ENCODE results near the gene KRTAP5-6. TPM values are rescaled to one million over a fixed set of nuclear protein-coding genes. Genes with fewer than 3 reads are reported as not detected.

Gene KRTAP5-6
- total RNA-seq, 1 donor from 2014 or later = not detected

- DNase-seq = no peak
These were observed 5.5 kb downstream of the KRTAP5-6 start for GRCh38 chr11:1702506-1702905.

DNA sequence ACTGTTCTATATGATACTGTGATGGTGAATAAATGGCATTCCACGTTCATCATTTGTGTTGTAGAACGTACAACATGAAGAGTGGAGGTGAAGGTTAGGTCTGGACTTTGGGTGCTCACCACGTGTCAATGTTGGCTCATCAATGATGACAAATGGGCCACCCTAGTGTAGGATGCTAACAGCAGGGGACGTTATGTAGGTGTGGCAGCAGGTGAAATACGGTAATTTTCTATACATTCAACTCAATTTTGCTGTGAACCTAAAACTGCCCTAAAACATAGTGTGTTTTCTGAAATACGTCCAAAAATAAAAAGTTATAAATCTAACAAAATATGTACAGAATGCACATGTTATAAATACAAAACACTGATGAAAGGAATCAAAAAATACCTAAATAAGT lies 6.2 kb downstream of the KRTAP5-6 start:
- DNase-seq = no peak

- no peak for DNase-seq
These were observed 8.4 kb downstream of the KRTAP5-6 start for GRCh38 chr11:1705126-1706052.

DNA sequence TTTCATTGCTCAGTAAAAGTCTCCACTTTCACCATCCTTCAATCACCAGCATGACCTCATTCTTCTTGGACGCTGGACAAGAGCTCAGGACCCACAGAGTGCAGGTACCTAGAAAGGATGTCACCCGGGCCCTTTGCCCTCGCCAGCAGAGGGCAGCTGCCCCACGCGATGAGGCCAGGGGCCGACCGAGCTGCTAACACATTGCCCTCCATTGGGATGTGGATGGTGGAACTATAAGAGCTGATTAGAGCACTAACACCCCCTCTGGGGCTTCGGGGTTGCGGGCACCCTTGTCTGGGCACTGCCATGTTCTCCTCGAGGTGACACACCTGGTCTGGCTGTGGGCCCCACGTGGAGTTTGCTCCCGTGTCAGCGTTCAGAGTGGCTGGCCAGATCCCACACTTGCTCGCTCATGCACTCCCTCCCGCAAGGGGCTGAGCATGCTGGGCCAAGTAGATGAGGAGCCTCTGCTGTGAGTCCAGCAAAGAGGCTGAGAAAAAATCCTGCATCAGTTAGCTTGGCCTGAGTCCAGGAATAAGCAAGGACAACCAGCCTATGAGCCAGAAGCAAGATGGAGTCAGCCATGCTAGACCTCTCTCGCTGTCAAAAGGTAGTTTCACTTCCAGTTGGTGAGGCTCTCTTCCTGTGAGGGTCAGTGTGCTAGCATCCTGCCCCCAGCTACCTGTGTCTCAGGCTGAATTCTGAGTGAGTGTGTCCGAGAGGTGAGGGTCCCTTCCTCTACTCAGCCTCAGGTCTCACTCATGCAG lies 9.8 kb downstream of the KRTAP5-6 start:
- DNase-seq = no peak

DNA sequence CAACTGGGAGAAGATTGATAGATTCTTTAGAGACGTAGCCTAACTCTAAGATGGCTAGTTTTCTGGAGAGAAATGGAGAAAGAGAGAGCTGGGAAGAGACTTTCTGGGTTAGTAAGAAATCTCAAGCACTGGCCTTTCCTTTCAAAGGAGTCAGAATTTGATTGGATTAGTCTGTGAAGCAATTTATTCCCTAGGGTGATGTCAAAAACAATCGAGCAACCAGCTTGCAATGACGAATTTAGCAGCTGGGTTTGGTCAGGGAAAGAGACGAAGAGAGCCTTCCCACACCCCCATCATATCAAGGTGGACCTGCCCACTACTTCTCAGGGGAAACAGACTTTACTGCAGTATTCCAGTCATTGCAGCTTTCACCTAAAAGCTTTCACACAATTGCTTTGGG lies 10.8 kb downstream of the KRTAP5-6 start:
- no peak for DNase-seq

DNA sequence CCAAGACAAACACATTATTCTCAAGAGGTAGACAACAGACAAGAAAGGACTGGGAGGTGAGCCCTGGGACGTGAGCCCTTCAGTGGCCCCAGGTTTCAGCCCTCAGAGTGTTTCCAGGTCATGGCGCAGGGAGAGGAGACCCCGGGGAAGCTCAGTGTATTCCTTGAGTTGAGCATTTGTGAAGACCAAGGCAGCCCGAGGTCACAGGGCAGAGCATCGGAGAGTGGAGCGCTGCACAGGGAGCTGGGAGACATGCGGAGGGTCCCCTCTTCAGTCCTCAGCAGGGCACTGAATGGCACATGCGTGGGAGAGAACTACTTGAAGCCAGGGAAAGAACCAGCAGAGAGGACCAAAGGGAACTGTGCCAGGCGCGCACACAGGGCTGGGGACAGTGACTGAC lies 11.7 kb downstream of the KRTAP5-6 start:
- no peak for DNase-seq

DNA sequence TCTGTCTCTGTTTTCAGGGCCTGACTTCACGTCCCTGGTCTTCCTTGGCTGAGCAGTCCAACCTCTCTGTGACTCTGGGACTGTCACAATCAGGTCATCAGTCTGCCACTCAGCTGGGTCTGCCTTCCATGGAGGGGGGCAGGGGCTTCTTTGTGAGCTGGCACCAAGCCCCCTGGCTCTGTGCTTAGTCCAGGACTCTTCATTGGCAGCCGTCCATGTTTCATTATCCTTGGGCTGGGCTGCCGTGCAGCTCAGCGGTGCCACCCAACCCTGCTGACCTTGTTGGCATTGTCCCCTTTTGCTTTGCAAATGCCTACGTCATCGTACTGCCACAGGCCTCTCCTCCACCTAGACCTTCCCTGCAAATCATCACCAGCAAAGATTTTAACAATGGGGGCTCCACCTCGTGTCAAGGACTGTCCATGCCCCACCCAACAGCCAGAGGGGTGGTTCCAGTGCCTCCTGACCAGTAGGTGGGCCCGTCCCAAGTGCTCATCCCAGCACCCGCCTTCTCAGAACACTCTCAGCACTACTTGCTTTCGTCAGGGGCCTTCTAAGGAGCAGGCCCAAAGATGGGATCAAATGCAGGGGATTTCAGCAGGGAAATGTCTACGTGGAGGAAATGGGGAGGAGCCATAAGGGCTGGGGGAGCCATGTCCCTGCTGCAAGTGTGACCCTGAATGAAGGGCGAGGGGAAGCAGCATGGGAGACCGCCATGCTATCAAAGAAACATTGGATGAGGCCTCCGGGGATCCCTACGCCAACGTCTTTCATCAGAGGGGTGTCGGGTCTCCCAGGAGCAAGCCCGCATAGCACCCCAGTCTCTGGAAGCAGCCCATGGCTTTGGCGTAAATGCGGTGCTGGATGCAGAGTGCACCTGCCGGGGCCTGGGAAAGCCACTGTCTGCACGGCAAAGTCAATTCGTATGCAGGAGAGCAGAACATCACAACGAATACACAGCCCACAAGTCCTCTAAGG lies 18.2 kb downstream of the KRTAP5-6 start:
- DNase-seq = no peak

DNA sequence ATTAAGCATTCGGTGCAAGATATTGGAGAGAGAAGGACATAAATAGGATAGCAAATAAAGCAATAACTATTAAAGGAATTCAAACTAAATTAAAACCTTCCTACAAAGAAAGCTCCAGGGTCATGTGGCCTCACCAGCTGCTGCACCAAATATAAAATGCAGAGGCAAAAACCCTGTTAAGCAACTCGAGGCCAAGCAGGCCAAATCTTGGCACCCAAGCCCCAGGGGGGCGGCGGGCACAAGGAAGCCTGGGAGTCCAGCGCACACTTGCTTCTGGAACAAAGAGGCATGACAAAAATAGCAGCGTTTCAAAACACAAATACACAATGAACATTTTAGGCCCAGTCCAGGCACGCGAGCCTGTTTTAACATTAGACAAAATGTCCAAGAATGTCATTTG lies 20.8 kb downstream of the KRTAP5-6 start:
- DNase-seq = no peak

- DNase-seq = no peak
These were observed 21.3 kb downstream of the KRTAP5-6 start for GRCh38 chr11:1718326-1718725.

GRCh38 chr11:1719781-1720180 lies 22.8 kb downstream of the KRTAP5-6 start:
- DNase-seq = no peak

DNA sequence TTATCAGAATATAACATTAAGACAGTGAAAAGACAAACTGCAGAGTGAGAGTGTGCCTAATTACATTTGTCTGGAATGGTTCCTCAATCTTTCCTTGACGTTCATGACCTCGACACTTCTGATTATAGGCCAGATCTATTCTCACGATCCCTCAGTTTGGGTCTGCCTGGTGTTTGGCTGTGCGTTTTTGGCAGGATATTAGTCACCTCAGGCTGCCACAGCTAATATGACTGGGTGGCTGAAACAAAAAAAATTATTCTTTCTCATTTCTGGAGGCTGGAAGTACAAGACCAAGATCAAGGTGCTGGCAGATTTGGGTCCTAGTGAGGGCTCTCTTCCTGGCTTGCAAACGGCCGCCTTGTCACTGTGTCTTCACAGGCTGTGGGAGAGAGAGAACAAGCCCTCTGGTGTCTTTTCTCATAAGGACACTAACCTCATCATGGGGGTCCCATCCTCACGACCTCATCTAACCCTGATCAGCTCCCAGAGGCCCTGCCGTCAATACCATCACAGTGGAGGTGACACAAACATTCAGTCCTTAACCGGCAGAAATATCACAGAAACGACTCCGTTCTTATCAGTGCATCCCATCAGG lies 30.2 kb downstream of the KRTAP5-6 start:
- no peak for DNase-seq

DNA sequence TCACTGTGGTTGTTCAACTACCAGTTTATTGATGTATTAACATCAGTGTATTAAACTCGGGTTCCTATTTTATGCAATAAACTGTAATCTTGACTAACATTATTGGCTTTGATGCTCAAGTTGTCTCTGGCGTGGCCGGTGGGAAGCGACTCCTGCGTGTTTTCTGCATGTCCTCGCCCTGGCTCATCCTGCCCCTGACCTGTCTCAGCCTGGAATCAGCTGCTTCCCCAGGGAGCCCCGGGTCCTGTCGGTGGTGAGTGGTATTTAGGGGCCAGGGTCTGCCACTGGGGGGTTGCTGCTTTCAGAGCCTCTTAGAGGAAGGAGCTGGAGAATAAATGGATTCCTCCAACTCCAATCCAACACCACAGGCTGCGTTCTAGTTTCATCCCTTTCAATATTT lies 30.9 kb downstream of the KRTAP5-6 start:
- no peak for DNase-seq

- no peak for DNase-seq
These were observed 31.3 kb downstream of the KRTAP5-6 start for GRCh38 chr11:1728301-1728700.

- no peak for DNase-seq
These were observed 32.1 kb downstream of the KRTAP5-6 start for GRCh38 chr11:1728931-1729691.

DNA sequence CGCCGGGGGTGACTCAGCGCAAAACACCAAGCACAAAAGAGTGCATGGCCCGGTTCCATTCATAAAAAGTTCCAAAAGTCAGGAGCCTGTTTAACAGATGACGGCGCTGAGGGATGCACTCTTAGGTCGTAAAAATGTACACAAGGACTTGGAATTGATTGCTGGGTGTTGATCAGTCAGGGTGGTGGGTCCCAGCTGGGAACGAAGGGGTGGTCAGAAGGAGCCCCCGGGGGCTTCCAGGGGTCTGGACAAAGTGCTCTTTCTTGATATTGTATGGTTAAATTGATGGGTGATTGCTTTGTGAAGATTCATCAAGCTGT lies 32.7 kb downstream of the KRTAP5-6 start:
- DNase-seq = no peak

GRCh38 chr11:1730059-1730629 lies 33.1 kb downstream of the KRTAP5-6 start:
- DNase-seq = no peak

DNA sequence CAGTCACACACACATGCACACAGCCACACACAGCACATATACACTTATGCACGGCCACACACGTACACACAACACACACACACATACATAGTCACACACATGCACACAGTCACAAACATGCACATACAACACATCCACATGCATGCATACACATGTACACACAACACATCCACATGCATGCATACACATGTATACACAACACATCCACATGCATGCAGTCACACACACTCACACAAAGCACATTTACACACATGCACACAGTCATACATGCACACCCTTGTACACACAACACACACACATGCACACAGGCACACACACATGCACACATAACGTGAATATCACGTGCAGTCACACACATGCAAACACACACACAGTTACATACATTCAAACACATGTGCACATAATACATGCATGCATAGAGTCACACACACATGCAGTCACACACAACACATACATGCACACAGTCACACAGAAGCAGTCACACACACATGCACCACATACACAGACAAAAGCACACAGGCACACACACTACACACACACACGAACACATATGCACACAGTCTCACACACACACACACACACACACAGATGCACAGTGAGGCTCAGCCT lies 34.6 kb downstream of the KRTAP5-6 start:
- DNase-seq = no peak

DNA sequence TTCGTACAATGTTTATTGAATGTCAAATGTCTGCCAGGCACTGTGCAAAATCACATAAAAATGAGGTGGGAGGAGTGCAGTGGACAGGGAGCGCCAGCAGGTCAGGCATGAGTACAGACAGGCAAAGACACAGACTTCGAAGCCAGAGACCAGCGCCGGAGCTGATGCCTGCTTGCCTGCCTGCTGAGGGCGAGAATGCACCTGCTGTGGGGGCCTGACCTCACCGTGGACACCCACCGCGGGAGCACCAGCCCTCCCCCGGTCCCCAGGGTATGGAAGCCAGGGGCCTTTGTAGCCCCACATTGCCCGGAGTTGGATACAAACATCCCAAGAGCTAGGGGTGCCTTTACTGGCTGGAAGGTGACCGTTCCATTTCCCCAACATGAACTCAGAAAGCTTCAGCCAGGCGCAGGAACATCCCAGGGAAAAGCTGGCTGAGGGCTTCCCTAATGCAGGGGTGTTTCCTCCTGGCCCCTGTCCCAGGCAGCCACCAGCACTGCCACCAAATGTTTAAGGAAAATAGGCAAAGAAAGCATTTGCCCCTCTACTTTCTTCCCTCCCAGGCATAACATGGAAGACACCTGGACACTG lies 35.5 kb downstream of the KRTAP5-6 start:
- no peak for DNase-seq

GRCh38 chr11:1733009-1733715 lies 36.2 kb downstream of the KRTAP5-6 start:
- DNase-seq = no peak

Data from occipital lobe (tissue), 2 donors.